ENCODE data around the gene SLC24A4. TPM values are rescaled to one million over a fixed set of nuclear protein-coding genes. Genes with fewer than 3 reads are reported as not detected.
A peak's percentile ranks its signal among the peaks of the same experiment; 100 is the strongest.

Gene SLC24A4
- total RNA-seq, 1 donor from 2014 or later = not detected

DNA sequence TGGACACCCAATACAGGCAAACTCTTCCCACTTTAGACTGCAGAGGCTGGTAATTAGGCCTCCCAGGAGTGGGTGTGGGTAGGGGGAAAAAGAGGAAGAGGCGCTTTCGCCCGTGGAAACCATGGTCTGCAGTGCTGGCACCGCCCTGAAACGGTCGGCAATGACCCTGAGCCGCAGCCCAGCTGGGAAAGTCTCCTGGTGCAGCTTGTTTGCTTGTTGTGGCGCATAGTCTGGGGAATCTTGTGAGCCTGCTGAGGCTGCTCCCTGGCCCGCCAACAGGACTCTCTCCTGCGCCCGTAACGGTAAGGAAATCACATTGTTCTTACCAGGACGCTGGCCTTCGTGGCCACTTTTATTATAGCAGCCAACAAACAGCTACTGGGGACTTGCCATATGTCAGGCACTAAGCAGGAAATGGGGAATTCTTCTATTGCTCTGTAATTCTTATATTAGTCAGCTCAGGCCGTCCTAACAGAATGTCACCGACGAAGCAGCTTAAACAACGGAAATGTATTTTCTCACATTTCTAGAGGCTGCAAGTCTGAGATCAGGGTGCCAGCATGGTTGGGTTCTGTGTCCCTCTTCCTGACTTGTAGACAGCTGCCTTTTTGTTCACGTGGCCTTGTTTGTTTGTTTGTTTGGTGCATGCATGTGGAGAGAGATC, 138.1 kb downstream of the SLC24A4 start:
- H3K4me3 Mint-ChIP-seq (ENCODE audit: unreplicated experiment) = no peak overlapping the region
- H3K27ac Mint-ChIP-seq (ENCODE audit: unreplicated experiment) = no peak overlapping the region
- DNase-seq (ENCODE audit: extremely low spot score, unreplicated experiment) = peak; percentile 64
- no peaks in the 10 kb centered on the region for H3K27me3 Mint-ChIP-seq (ENCODE audit: unreplicated experiment)
- no peaks in the 10 kb centered on the region for H3K36me3 Mint-ChIP-seq (ENCODE audit: unreplicated experiment)
- no peak for TF ChIP-seq CTCF (IDR thresholded peaks at IDR 0.05)
- H3K4me1 Mint-ChIP-seq (ENCODE audit: unreplicated experiment) = peaks cover 17% of the 10 kb centered on the region
- no peaks in the 10 kb centered on the region for H3K9me3 Mint-ChIP-seq (ENCODE audit: unreplicated experiment)

GRCh38 chr14:92461891-92462290, 138.9 kb downstream of the SLC24A4 start:
- Mint-ChIP-seq H3K27ac (ENCODE audit: unreplicated experiment) (no peak overlapping the region), H3K27me3 (ENCODE audit: unreplicated experiment) (no peaks in the 10 kb centered on the region)

GRCh38 chr14:92462568-92462967, 139.6 kb downstream of the SLC24A4 start:
- no peak overlapping the region for H3K4me3 Mint-ChIP-seq (ENCODE audit: unreplicated experiment)
- no peaks in the 10 kb centered on the region for H3K36me3 Mint-ChIP-seq (ENCODE audit: unreplicated experiment)
- peaks cover 16% of the 10 kb centered on the region for H3K4me1 Mint-ChIP-seq (ENCODE audit: unreplicated experiment)
- H3K9me3 Mint-ChIP-seq (ENCODE audit: unreplicated experiment) = peaks cover 6% of the 10 kb centered on the region
- DNase-seq (ENCODE audit: extremely low spot score, unreplicated experiment) = peak; percentile 15
- H3K27me3 Mint-ChIP-seq (ENCODE audit: unreplicated experiment) = no peaks in the 10 kb centered on the region
- no peak for TF ChIP-seq CTCF (IDR thresholded peaks at IDR 0.05)
- no peak overlapping the region for H3K27ac Mint-ChIP-seq (ENCODE audit: unreplicated experiment)

More at GRCh38 chr14:92461891-92462290, 138.9 kb downstream of the SLC24A4 start:
- Mint-ChIP-seq H3K36me3 (ENCODE audit: unreplicated experiment) (no peaks in the 10 kb centered on the region), H3K9me3 (ENCODE audit: unreplicated experiment) (peaks cover 1% of the 10 kb centered on the region), H3K4me1 (ENCODE audit: unreplicated experiment) (peaks cover 16% of the 10 kb centered on the region), H3K4me3 (ENCODE audit: unreplicated experiment) (no peak overlapping the region)
- peak; percentile 38 for DNase-seq (ENCODE audit: extremely low spot score, unreplicated experiment)
- no peak for TF ChIP-seq CTCF (IDR thresholded peaks at IDR 0.05)

GRCh38 chr14:92463141-92463540, 140.2 kb downstream of the SLC24A4 start:
- H3K4me1 Mint-ChIP-seq (ENCODE audit: unreplicated experiment) = peaks cover 16% of the 10 kb centered on the region
- no peaks in the 10 kb centered on the region for H3K27me3 Mint-ChIP-seq (ENCODE audit: unreplicated experiment)
- no peak for TF ChIP-seq CTCF (IDR thresholded peaks at IDR 0.05)
- no peaks in the 10 kb centered on the region for H3K36me3 Mint-ChIP-seq (ENCODE audit: unreplicated experiment)
- no peak overlapping the region for H3K4me3 Mint-ChIP-seq (ENCODE audit: unreplicated experiment)
- peaks cover 6% of the 10 kb centered on the region for H3K9me3 Mint-ChIP-seq (ENCODE audit: unreplicated experiment)
- H3K27ac Mint-ChIP-seq (ENCODE audit: unreplicated experiment) = no peak overlapping the region
- DNase-seq (ENCODE audit: extremely low spot score, unreplicated experiment) = peak; percentile 44

- DNase-seq (ENCODE audit: extremely low spot score, unreplicated experiment) = no peak
- Mint-ChIP-seq H3K27ac (ENCODE audit: unreplicated experiment) (no peak overlapping the region), H3K4me3 (ENCODE audit: unreplicated experiment) (no peak overlapping the region), H3K4me1 (ENCODE audit: unreplicated experiment) (peaks cover 15% of the 10 kb centered on the region), H3K36me3 (ENCODE audit: unreplicated experiment) (no peaks in the 10 kb centered on the region), H3K27me3 (ENCODE audit: unreplicated experiment) (no peaks in the 10 kb centered on the region), H3K9me3 (ENCODE audit: unreplicated experiment) (peaks cover 6% of the 10 kb centered on the region)
- TF ChIP-seq CTCF (IDR thresholded peaks at IDR 0.05) = no peak
Observed at GRCh38 chr14:92464156-92464555, 141.2 kb downstream of the SLC24A4 start.
